Stimulated activated naive B cell treated with anti-CD40 and anti-IgM and Interleukin-4, amounts not matched to agents 10 μg/mL and 1 μg/mL and 100 μg/mL, for 72 hours (primary cell): ENCODE measurements around the gene C10orf62.
"Not testable (repeated sequence)": the region's sequence is repeated elsewhere in the genome, so short reads cannot be mapped to it uniquely, and the experiment has no call there.

Experiments
- ATAC-seq, 2 donors: fragments of 150-1000 bp; cut with Tn5 transposase; replicated peaks; 2 replicates each; pipeline ENCODE4 v1.10.0; 2021; ENCODE audit warnings: moderate library complexity in 1 of 2
- DNase-seq: peaks from one replicate; pipeline ENCODE4 v3.0.0; 2021
- H3K27ac Mint-ChIP-seq: one replicate; pipeline ENCODE4 v1.8.0; 2022; ENCODE audit warnings: mild to moderate bottlenecking, mixed read lengths
- H3K27me3 Mint-ChIP-seq, 2 donors: one replicate each; pipeline ENCODE4 v1.8.0; 2022; ENCODE audit warnings: mixed read lengths in 2 of 2
- H3K36me3 Mint-ChIP-seq, 2 donors: one replicate each; pipeline ENCODE4 v1.8.0; 2022; ENCODE audit warnings: mixed read lengths in 2 of 2, mild to moderate bottlenecking in 1 of 2
- H3K4me1 Mint-ChIP-seq, 2 donors: one replicate each; pipeline ENCODE4 v1.8.0; 2022; ENCODE audit warnings: mixed read lengths in 2 of 2, mild to moderate bottlenecking in 1 of 2
- H3K4me3 Mint-ChIP-seq, 2 donors: one replicate each; pipeline ENCODE4 v1.8.0; 2022; ENCODE audit warnings: mild to moderate bottlenecking in 2 of 2, mixed read lengths in 2 of 2, moderate library complexity in 1 of 2
- H3K9me3 Mint-ChIP-seq, 2 donors: one replicate each; pipeline ENCODE4 v1.8.0; 2022; ENCODE audit warnings: mixed read lengths in 2 of 2, mild to moderate bottlenecking in 1 of 2

Gene C10orf62

GRCh38 chr10:97554336-97554735 lies 35.2 kb upstream of the C10orf62 start:
- not testable (repeated sequence) for DNase-seq, H3K27me3 Mint-ChIP-seq, H3K36me3 Mint-ChIP-seq, H3K27ac Mint-ChIP-seq, H3K9me3 Mint-ChIP-seq, H3K4me3 Mint-ChIP-seq, ATAC-seq, H3K4me1 Mint-ChIP-seq

DNA sequence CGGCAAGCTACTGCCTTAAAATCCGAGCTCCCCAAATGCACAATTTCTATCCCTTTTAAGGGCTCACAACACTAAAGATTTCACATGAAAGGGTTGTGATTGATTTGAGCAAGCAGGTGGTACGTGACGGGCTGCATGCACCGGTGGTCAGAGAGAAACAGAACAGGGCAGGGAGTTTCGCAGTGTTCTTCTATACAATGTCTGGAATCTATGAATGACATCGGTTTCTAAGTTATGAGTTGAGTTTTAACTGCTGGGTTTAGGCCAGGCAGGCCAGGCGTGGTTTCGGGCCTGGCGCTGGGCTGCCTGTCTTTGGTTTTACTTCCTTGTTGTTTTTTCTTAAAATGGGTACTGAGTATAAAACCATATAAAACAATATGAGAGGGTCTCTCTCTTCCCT lies 34.0 kb upstream of the C10orf62 start:
- ATAC-seq, H3K27me3 Mint-ChIP-seq, H3K4me3 Mint-ChIP-seq, DNase-seq, H3K4me1 Mint-ChIP-seq, H3K9me3 Mint-ChIP-seq, H3K36me3 Mint-ChIP-seq, H3K27ac Mint-ChIP-seq: not testable (repeated sequence)

DNA sequence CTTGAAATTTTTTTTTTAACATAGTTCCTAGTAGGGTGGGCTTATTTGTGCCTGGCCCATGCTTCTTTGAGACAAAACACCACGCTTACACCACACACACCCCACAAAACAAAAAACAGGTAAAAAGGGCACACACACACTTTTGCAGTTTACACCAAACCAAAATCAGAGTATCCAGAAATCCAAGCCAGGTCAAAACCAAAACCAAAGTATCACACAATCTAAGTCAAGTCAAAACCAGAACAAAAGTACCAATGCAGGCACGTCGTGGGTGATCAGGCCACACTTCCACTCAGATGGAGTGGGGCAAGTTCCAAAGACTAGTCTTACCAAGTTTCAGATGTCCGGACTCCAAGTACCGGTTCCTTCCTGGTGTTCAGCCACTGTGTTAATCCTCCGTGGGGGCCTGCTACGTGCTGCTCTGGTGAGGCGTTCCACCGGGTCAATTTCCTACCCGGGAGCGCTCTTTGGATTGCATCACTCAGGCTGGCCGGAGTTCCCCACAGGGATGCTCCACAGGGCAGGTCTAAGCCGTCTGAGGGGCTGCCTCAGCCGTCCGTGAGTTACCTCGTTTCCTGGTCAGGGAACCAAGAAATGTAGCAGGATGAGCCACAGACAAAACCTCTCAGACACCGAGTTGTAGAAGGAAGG lies 28.7 kb upstream of the C10orf62 start:
- ATAC-seq, DNase-seq, H3K9me3 Mint-ChIP-seq, H3K36me3 Mint-ChIP-seq, H3K27ac Mint-ChIP-seq, H3K4me1 Mint-ChIP-seq, H3K27me3 Mint-ChIP-seq, H3K4me3 Mint-ChIP-seq: not testable (repeated sequence)

DNA sequence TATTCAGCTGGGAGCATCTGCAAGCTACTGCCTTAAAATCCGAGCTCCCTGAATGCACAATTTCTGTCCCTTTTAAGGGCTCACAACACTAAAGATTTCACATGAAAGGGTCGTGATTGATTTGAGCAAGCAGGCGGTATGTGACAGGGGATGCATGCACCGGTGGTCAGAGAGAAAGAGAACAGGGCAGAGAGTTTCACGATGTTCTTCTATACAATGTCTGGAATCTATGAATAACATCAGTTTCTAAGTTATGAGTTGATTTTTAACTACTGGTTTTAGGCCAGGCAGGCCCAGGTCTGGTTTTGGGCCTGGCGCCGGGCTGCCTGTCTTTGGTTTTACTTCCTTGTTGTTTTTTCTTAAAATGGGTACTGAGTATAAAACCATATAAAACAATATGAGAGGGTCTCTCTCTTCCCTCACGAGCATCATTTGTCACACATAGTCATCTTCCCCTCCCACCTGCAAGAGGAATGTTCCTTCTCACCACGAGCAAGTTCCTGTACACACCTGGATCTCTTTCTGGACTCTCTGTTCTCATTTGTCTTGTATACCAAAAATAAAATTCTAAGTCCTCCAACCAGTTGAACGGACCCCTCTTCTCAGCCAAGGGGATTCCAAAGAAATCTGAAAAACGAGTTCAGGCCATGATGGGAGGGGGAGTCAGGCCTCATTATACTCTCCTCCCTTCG lies 28.0 kb upstream of the C10orf62 start:
- DNase-seq, H3K27me3 Mint-ChIP-seq, ATAC-seq, H3K4me3 Mint-ChIP-seq, H3K27ac Mint-ChIP-seq, H3K4me1 Mint-ChIP-seq, H3K36me3 Mint-ChIP-seq, H3K9me3 Mint-ChIP-seq: not testable (repeated sequence)

DNA sequence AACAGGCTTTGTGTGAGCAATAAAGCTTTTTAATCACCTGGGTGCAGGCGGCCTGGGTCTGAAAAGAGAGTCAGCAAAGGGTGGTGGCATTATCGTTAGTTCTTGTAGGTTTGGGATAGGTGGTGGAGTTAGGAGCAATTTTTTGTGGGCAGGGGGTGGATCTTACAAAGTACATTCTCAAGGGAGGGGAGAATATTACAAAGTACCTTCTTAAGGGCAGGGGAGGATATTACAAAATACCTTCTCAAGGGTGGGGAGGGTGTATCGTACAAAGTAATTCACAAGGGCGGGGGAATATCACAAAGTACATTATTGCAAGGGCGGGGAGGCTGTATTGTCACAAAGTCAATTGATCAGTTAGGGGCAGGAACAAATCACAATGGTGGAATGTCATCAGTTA lies 27.2 kb upstream of the C10orf62 start:
- ATAC-seq, H3K4me3 Mint-ChIP-seq, H3K36me3 Mint-ChIP-seq, H3K4me1 Mint-ChIP-seq, H3K9me3 Mint-ChIP-seq, DNase-seq, H3K27ac Mint-ChIP-seq, H3K27me3 Mint-ChIP-seq: not testable (repeated sequence)

DNA sequence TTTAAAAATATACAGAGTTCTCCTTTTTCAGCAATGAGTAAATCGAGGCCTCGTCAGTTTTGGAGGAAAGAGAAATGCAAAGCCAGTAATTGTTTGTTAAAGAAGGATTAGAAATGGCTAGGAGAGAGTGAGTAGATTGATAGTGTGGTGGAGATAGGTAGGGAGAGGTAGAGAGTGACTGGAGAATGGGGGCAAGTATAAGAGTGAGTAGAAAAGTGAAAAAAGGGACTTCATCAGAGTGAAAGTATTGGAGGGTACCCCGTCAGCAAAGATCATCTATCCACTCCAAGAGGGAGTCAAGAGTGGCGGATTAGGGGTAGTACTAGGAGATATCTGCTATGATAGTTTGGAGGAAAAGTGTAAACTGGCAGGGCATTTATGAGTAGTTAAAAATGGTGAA lies 26.2 kb upstream of the C10orf62 start:
- no peak overlapping the region for H3K4me3 Mint-ChIP-seq

DNA sequence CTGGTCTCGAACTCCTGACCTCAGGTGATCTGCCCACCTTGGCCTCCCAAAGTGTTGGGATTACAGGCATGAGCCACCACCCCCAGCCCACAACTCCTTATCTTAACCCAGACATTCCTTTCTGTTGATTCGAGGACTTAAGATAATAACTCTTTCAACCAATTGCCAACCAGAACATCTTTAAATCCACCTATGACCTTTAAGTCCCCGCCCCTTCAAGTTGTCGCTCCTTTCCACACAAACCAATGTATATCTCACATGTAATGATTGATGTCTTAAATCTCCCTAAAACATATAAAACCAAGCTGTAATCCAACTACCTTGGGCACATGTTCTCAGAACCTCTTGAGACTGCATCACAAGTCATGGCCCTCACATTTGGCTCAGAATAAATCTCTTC lies 24.7 kb upstream of the C10orf62 start:
- no peak overlapping the region for H3K27ac Mint-ChIP-seq
- H3K27me3 Mint-ChIP-seq = no peaks in the 10 kb centered on the region
- DNase-seq = no peak
- no peak overlapping the region for H3K4me3 Mint-ChIP-seq
- H3K4me1 Mint-ChIP-seq = no peaks in the 10 kb centered on the region
- ATAC-seq = no peak
- peaks cover 0 to 1% of the 10 kb centered on the region in 2 donors for H3K36me3 Mint-ChIP-seq
- H3K9me3 Mint-ChIP-seq = peaks cover 0 to 2% of the 10 kb centered on the region in 2 donors

More for the DNA sequence above, 26.2 kb upstream of the C10orf62 start:
- Mint-ChIP-seq H3K27me3 (no peaks in the 10 kb centered on the region), H3K9me3 (peaks cover 0 to 2% of the 10 kb centered on the region in 2 donors), H3K4me1 (no peaks in the 10 kb centered on the region), H3K27ac (no peak overlapping the region), H3K36me3 (peaks cover 0 to 1% of the 10 kb centered on the region in 2 donors)
- ATAC-seq = no peak
- DNase-seq = no peak

- Mint-ChIP-seq H3K36me3 (no peaks in the 10 kb centered on the region), H3K4me1 (no peaks in the 10 kb centered on the region), H3K4me3 (no peak overlapping the region), H3K9me3 (peaks cover 0 to 2% of the 10 kb centered on the region in 2 donors), H3K27me3 (no peaks in the 10 kb centered on the region), H3K27ac (no peak overlapping the region)
- DNase-seq (no peak), ATAC-seq (no peak)
These were observed 23.1 kb upstream of the C10orf62 start for GRCh38 chr10:97566336-97566996.

DNA sequence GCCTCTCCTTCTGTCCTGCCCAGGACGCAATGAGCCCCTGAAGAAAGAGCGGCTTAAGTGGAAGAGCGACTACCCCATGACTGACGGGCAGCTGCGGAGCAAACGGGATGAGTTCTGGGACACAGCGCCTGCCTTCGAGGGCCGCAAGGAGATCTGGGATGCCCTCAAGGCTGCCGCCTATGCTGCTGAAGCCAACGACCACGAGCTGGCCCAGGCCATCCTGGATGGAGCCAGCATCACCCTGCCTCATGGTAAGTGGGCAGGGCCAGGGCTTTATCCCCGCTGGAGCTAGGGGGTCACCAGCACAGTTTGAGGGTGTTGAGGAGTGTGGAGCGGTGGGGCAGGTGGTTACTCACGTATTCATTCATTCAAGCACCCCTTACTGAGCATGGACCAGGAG lies 21.6 kb upstream of the C10orf62 start:
- Mint-ChIP-seq H3K27me3 (peaks cover 0 to 2% of the 10 kb centered on the region in 2 donors), H3K36me3 (no peaks in the 10 kb centered on the region), H3K4me3 (no peak overlapping the region), H3K27ac (no peak overlapping the region), H3K9me3 (no peaks in the 10 kb centered on the region), H3K4me1 (peaks cover 0 to 2% of the 10 kb centered on the region in 2 donors)
- ATAC-seq (no peak), DNase-seq (no peak)

DNA sequence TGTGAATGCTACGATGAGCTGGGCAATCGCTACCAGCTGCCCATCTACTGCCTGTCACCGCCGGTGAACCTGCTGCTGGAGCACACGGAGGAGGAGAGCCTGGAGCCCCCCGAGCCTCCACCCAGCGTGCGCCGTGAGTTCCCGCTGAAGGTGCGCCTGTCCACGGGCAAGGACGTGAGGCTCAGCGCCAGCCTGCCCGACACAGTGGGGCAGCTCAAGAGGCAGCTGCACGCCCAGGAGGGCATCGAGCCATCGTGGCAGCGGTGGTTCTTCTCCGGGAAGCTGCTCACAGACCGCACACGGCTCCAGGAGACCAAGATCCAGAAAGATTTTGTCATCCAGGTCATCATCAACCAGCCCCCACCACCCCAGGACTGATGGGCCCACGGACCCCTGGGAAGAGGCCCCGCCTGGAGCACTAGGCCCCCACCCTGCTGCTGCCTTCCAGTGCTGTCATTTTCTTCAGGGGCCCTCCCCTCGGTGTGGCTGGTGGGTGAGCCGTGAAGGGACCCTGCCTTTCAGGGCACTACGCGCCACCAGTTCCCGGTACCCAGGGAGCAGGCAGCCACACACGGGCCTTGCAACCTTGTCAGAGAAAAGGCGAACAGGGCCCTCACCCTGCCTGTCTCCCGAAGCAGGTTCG lies 19.3 kb upstream of the C10orf62 start:
- peaks cover 0 to 7% of the 10 kb centered on the region in 2 donors for H3K27me3 Mint-ChIP-seq
- ATAC-seq = no peak
- H3K9me3 Mint-ChIP-seq = no peaks in the 10 kb centered on the region
- H3K36me3 Mint-ChIP-seq = peaks cover 0 to 3% of the 10 kb centered on the region in 2 donors
- H3K27ac Mint-ChIP-seq = no peak overlapping the region
- peaks cover 0 to 2% of the 10 kb centered on the region in 2 donors for H3K4me1 Mint-ChIP-seq
- H3K4me3 Mint-ChIP-seq = no peak overlapping the region
- no peak for DNase-seq

DNA sequence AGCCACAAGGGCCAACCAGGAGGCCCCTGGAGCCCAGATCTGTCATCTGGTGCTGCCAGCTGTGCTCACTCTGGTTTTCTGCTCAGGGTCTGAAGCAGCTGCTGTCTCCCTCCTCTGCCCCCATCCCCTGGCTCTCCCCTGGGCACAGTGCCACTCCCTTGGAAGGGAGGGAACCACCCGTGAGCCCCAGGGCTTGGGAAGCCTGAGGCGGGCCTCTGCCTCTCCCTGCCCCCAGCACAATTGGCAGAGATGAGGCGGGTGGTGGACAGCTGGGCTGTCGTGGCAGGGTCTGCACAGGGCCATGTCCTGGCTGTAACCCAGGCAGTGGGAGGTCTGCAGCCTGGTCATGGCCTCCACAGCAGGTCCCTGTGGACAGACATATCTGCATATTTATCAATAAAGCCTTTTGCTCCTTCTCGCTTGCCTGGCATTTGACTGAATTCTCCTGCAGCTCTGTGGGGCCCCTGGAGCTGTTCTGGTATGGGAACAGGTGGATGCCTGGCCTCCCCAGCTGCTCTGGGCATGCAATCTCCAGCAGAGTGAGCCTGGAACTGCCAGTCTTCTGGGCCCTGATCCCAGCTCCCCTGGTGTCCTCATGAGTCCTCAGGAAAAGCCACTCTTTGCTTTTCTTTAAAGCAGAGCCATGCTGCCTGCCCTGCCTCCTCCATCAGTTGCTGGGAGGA lies 18.6 kb upstream of the C10orf62 start:
- H3K27ac Mint-ChIP-seq = no peak overlapping the region
- peaks cover 0 to 7% of the 10 kb centered on the region in 2 donors for H3K27me3 Mint-ChIP-seq
- no peak for DNase-seq
- no peak for ATAC-seq
- no peaks in the 10 kb centered on the region for H3K9me3 Mint-ChIP-seq
- H3K4me1 Mint-ChIP-seq = peaks cover under 1 to 2% of the 10 kb centered on the region in 2 donors
- peaks cover 0 to 3% of the 10 kb centered on the region in 2 donors for H3K36me3 Mint-ChIP-seq
- no peak overlapping the region for H3K4me3 Mint-ChIP-seq

DNA sequence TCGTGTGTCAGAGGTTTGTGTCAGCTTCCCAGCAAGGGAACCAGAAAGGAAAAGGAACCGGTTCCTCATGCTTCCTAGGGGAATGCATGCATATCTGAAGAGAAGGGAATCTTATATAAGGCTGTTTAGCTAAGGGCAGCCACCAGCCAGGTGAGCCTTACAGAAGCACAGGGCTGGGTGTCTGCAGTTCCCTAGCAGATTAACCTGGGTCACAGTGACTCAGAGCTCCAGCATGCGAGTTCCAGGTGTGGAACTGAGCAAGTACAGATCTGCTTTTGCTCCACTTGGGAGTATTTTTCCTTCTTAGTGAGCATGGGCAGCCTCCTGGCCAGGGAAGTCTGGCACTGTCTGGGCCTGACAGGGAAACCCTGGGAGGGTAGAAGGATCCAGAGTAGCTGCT lies 17.9 kb upstream of the C10orf62 start:
- DNase-seq (no peak), ATAC-seq (no peak)
- no peak overlapping the region for H3K4me3 Mint-ChIP-seq
- H3K4me1 Mint-ChIP-seq = peaks cover 2 to 4% of the 10 kb centered on the region in 2 donors
- no peaks in the 10 kb centered on the region for H3K9me3 Mint-ChIP-seq
- no peak overlapping the region for H3K27ac Mint-ChIP-seq
- peaks cover 0 to 7% of the 10 kb centered on the region in 2 donors for H3K27me3 Mint-ChIP-seq
- H3K36me3 Mint-ChIP-seq = peaks cover 0 to 3% of the 10 kb centered on the region in 2 donors

DNA sequence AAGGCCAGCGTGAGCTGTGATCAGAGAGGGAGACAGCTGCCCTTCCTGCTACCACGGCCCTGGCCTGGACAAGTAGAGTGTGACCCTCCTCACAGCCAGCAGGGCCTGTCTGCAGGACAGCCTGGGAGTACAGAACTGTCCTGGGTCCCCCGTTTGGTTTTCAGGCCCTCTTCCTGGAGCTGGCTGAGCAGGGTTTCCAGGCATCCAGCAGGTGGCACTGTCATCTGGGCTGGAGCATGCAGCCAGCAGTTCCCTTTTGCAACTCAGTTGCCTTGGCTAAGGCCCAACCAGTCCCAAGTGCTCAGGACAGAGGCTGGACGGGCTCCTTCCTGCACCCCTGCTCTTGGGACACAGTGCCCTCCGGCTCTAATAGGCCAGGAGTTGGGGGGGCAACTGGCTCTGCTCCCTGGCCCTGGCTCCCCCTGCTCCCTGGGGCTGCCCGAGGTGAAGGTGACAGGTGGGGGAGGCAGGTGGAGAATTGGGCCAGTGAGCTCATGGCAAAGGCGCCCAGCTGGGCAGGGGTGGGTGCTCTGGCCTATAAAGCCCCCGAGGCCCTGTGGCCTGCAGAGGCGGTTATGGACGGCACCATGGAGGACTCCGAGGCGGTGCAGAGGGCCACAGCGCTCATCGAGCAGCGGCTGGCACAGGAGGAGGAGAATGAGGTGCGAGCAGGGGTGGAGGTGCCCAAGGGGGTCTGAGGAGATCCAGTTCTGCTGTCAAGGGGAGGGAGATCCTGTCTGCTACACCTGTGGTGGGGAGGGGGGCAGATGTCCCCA lies 17.1 kb upstream of the C10orf62 start, which contains the start of gene ANKRD2:
Gene ANKRD2, plus strand, starts transcription at position 566 of the 776 bp plus-strand sequence. Its CDS starts 10 bp downstream, at position 576.
- ATAC-seq = peak; percentile 90 to 94
- Mint-ChIP-seq H3K4me1 (peaks cover 2 to 4% of the 10 kb centered on the region in 2 donors), H3K36me3 (peaks cover 0 to 3% of the 10 kb centered on the region in 2 donors), H3K27ac (no peak within 1 kb of the TSS), H3K27me3 (peaks cover 0 to 7% of the 10 kb centered on the region in 2 donors), H3K4me3 (no peak within 1 kb of the TSS), H3K9me3 (no peaks in the 10 kb centered on the region)
- peak; percentile 54 for DNase-seq
